G401 (cell line): ENCODE measurements around the gene MEN1. TPM values are rescaled to one million over a fixed set of nuclear protein-coding genes. Genes with fewer than 3 reads are reported as not detected.
"Not testable (repeated sequence)": the region's sequence is repeated elsewhere in the genome, so short reads cannot be mapped to it uniquely, and the experiment has no call there.

Experiments used
- DNase-seq: peaks from one replicate; pipeline ENCODE4 v3.0.0-alpha.2; 2015; ENCODE audit warnings: low spot score
- in situ Hi-C: cut with HindIII; loops from 2 replicates; pipeline ENCODE4 v1.10.0; 2016; ENCODE audit warnings: low sequenced_read_pairs, mixed read lengths
- total RNA-seq: library from RNA; depleted of rRNA; stranded (reverse); fragments of >200 nt; shearing (Covaris generic); gene quantifications from 2 replicates; pipeline ENCODE4 v1.2.3, GENCODE V29; 2014

Gene MEN1
- total RNA-seq, 1 experiment from 2014 or later: 13.9 TPM

DNA sequence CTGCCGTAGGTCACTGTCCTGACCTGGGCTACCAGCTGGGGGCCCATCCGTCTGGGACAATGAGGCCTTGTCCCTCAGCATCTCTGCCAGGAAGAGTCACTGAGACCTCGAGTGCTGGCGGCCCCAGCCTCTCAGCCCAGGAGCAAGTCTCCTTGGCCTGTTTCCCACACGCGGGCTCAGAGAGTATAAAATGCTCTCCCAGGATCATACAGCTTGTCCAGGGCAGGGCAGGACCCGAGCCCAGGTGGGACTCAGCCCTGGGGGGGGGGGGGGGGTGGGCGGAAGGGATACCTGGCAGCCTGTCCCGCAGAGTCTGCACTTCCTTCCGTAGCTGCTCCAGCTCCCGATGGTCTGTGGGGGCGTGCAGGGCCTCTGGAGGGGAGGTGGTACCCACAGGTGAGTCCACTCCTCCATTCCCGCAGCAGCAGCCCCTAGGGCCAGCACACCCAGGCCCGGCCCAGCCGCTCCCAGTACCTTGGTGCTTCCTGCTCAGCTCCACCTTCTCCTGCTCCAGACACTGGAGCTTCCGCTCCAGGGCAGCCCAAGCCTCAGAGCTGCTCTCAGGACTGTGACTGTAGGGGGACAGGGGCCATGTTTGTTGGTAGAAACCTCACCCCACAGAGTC is 26.2 kb upstream of the MEN1 start:
- in situ Hi-C loops: no loop called here
- no peak for DNase-seq

DNA sequence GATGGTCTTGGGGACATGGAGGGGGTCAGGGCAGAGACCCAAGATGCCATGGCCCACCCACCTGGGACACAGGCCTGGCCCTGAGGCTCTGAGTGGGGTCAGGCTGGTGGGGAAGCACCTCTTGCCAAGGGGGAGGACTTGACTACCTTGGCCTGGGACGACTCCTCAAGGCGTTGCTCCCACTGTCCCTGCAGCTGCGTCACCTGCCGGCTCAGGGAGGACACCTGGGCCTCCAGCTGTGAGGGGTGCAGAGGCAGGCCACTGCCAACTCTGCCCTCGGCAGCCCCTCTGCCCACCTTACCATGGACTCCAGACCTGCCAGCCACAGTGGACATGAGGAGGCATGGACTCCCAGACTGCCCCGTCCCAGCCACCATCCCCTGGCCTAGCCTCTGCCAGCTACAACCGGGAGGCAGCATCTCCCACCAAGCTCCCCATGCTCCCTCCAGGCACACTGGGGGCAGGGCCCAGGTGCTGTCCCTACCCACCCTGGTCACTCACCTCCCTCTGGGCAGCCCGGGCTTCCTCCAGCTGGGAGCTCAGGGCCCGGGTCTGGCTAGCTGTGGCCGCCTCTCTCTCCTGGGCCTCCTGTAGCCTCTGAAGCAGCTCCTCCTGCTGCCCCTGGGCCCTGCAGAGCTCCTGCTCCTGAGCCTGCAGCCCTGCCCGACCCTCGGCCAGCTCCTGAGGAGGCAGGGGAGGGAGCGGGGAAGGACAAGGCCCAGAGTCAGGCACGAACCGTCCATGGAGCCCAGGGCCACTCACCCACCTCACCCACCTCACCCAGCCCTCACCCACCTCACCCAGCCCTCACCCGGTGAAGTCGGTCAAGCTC is 25.5 kb upstream of the MEN1 start:
- DNase-seq: no peak
- in situ Hi-C loops: no loop called here

DNA sequence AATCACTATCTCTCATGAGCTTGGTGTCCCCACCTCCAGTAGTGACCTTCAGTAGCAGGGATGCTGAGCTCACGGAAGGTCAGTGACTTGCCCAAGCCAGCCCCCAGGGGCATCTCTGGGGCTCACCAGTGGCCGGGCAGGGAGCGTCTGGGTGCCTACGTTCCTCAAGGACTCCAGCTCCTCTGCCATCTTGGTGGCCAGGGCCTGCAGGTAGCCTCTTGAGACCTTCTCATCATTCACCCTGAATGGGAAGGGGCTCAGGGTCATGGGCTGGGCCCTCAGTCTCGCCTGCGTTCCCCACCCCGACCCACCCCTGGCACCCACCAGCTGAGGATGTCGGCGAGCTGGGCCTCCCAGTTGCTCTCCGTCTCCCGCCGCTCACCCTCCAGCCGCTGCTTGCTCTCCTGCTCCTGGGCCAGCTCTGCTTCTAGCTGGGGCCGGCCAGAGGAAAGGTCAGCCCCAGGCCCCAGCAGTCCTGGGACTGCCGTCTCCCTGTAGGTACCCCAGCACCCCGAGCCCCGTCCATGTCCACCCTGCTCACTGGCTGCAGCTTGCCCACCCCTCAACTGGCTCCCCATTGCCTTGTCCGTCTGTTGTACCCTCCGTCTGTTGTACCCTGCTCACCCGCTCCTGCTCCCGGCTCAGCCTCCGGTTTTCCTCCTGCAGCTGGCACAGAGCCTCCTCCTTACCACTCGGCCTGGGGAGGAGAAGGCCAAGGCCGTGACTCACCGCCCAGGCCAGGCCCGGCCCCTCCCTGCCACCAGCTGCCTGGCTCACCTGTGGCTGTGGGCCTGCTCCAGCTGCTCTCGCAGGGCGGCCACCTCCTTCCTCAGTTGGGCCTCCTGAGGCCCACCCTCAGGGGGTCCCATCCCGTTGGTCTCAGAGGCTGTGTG is 24.6 kb upstream of the MEN1 start:
- no peak for DNase-seq
- in situ Hi-C loops: no loop called here

GRCh38 chr11:64834031-64834722 is 23.8 kb upstream of the MEN1 start:
- DNase-seq: no peak
- in situ Hi-C loops: no loop called here

DNA sequence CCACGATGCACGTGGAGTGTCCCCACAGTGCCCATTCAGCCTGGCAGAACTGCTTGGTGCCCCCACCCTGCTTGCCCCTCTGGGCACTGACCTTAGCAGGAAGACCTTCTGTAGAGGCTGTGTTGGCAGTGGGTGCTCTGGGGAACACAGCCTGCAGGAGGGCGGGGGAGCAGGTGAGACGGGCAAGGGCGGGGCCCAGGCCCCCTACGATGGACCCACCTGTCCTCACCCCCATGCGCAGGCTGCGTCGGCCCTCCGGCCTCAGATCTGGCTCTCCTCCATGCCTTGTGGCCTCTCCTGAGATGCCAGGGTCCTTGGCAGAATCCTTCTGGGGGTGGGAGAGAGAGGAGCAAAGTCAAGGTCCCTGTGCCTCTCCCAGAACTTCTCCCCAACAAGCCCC is 23.2 kb upstream of the MEN1 start:
- in situ Hi-C loops: no loop called here
- DNase-seq: no peak

DNA sequence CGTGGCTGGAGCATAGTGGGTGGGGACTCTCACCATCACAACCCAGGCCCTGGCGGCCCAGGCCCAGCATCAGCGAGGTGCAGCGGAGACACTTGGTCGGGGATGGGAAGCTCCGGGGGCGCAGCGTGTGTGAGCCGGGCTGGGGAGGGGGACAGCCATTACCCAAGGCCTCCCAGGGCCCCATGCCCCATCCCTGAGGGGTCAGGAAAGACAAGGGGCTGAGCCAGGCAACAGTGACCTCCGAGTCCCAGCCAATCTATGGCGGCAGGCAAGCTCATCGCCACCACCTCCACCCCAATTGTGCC is 22.8 kb upstream of the MEN1 start:
- no peak for DNase-seq
- in situ Hi-C loops: no loop called here

GRCh38 chr11:64832467-64833197 is 22.3 kb upstream of the MEN1 start:
- in situ Hi-C loops: no loop called here
- no peak for DNase-seq

DNA sequence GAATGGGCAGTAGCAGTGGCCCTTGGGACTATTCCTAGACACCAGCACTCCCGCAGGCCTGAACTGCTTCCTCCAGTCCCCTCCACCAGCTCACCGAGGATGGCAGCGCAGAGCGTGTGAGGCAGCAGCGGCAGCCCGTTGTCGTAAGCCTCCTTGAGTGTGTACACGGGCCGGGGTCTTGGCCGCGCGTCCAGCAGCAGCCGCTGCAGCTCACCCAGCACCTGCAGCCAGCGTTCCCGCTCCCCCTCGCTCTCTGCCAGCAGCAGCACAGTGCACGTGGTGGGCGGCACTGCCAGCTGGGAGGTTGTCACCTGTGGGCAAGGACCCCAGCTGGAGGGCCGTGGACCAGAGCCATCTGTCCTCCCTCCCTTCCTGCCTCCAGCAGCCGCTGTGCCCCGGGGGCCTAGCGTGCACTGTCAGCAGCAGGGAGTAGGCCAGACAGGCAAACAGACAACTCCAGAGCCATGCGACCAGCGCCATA is 21.1 kb upstream of the MEN1 start:
- no peak for DNase-seq
- in situ Hi-C loops: no loop called here

DNA sequence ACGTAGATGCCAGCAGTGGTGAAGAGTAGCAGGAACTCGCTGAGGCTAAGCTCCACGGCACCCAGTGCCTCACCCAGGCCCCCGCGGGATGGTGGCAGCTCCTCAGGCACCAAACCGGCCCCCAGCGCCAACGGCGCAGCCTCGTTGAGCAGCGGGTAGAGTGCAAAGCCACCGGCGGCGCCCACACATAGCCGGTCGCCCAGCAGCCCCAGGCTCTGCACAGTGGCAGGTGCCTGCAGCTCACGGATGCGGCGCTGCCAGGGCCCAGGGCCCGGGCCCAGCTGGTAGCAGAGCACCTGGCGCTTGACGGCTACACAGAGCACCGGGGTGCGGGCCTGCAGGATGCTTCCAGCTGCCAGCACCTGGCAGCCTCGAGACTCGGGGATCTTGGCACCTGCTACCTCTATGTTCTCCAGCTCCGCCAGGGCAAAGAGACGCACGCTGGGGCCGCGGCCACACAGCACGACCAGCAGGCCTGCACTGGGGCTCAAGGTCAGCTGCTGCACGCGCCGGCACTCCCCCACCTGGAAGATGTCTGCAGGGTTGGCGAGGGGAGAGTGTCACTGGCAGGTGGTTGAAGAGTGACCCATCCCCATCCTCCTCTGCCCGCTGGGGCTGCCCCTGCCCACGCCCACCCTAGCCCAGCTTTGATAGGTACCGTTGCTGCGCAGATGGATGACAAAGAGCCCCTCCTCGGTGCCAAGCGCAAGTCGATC is 19.3 kb upstream of the MEN1 start:
- in situ Hi-C loops: no loop called here
- DNase-seq: no peak

DNA sequence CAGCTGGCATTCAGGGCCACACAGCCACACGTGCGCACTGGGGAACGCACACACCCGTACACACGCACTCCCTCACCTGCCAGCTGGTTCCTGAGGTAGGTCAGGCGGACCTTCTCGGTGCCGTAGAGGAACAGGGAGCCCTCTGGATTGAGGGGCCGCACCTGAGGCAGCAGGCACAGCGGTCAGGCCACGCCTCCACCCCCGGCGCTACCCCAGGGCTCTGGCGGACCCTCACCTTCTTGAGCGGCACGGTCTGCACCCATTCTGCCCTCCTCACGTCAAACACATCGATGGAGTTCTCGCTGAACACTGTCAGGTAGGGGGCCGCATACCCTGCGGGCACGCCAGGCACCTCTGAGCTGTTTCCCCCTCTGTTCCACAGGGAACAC is 17.1 kb upstream of the MEN1 start:
- in situ Hi-C loops: no loop called here
- no peak for DNase-seq

GRCh38 chr11:64826578-64827450 is 16.5 kb upstream of the MEN1 start:
- DNase-seq: no peak
- in situ Hi-C loops: no loop called here

- no peak for DNase-seq
- in situ Hi-C loops: no loop called here
Measured at GRCh38 chr11:64826062-64826461, 15.7 kb upstream of the MEN1 start.

DNA sequence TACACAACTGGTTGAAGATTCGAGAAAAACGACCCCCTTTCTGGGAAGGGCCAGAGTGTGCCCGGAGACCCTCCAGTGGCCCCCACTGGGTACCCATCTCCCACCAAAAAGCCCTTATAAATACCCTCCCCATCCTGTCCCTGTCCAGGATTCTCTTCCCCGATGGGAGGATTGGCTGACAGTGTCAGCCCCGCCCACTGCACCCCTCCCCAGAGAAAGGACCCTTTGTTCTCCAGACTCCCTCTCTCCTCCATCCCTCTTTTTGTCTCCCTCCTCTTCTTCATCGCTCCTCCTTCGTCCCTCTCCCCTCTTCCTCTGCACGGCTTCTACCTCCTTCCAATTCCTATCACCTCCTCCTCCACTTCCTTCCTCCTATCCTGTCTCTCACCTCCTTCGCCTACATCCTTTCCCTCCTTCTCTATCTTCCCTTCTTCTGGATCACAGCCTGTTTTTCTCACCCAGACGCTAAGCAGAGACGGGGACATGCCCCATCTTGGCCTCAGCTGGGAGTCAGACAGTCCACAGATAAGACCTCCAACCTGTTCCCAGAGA is 13.3 kb upstream of the MEN1 start:
- in situ Hi-C loops: no loop called here
- DNase-seq: no peak

DNA sequence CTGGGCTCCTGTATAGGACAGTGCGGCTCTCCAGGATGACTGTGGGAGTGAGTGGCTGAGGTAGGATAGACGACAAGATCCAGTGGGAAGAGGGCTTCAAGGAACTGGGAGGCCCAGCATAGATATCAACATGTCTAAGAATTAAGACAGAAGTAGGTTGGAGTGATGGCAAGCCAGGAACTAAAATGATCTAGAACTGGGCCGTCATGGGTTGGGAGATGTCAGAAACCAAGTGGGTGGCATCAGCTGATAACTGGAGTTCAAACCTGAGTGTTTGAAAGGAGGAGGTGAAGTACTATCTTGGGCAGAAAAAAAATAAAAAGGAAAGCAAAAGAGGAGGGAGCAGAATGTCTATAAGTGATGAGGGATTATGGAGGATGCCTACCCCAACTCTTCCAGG is 7.1 kb upstream of the MEN1 start:
- in situ Hi-C loops: no loop called here
- no peak for DNase-seq

- in situ Hi-C loops, DNase-seq: not testable (repeated sequence)
Measured at GRCh38 chr11:64815433-64815832, 5.1 kb upstream of the MEN1 start.

DNA sequence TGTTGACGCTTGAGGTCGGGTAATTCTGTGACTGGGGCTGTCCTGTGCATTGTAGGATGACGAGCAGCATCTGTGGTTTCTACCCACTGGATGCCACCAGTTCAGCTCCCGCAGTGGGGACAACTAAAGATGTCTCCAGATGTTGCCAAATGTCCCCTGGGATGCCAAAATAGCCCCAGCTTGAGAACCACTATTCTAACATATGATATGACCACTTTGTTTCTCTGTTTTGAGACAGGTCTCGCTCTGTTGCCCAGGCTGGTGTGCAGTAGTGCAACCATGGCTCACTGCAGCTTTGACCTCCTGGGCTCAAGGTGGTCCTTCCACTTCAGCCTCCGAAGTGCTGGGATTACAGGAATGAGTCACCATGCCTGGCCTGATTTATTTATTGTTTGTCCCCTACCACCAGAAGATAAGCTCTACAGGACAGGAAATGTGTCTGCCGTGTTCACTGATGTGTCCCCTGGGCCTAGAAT is 4.4 kb upstream of the MEN1 start:
- DNase-seq: no peak
- in situ Hi-C loops: no loop called here

DNA sequence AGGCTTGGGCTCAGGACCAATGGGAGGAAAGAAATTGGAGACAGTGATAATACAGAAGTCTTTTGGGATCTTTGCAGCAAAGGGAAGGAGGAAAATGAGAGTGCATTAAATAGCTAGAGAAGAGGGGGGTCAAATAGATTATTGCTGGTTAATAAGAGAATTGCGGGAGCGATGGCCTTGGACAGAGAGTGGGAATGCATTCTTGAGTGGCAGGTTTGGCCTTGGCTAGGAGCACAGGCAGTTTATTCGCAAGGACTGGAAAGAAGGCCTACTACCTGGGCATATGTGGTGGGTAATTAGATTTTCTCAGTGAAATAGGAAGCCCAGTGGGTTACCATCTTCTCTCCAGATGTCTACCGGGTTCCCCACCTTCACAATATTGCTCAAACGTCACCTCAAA is 3.5 kb upstream of the MEN1 start:
- no peak for DNase-seq
- in situ Hi-C loops: no loop called here
